NB4 (cell line): ENCODE data around the gene DLEU7.

Source experiments
- DNase-seq: peaks from one replicate; pipeline ENCODE4 v3.0.0; 2010; ENCODE audit warnings: low read depth
- H3K4me3 ChIP-seq: one replicate; pipeline ENCODE4 v1.5.1; 2011; ENCODE audit warnings: mild to moderate bottlenecking, low read depth, low read length, moderate library complexity
- CTCF ChIP-seq: IDR thresholded peaks from one replicate; pipeline ENCODE4 v1.5.1; 2012; ENCODE audit warnings: low read depth, low read length
- MAX ChIP-seq: IDR thresholded peaks from 2 replicates; pipeline ENCODE4 v1.6.1; 2011; ENCODE audit warnings: low read depth, low read length
- MYC ChIP-seq: IDR thresholded peaks from 2 replicates; pipeline ENCODE4 v1.6.1; 2011; ENCODE audit warnings: low read depth, low read length
- POLR2A ChIP-seq: IDR thresholded peaks from 2 replicates; pipeline ENCODE4 v1.6.1; 2011; ENCODE audit warnings: mild to moderate bottlenecking; ENCODE audit not compliant: insufficient read length; ENCODE audit errors: extremely low read depth

The DLEU7 gene

DNA sequence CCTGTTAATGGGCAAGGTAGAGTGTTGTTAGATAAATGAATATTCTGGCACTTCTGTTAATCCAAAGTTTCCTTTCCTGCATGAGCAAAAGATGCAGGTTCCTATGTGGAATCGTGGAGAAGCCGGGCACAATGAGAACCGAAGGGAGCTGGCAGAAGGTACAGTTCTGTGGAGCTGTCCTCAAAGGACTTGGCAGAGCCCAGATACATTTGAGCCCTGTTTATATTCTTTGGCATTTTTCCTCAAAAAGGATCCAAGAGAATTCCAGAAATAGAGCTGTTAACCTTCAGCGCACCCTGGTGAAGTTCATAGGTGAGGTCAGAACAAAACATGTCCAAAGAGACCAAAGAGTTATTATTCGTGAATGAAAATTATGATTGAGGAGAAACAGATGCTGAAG is 4.0 kb upstream of the DLEU7 start:
- TF ChIP-seq CTCF (no peak), MAX (no peak), POLR2A (no peak), MYC (no peak)
- H3K4me3 ChIP-seq, result no peak overlapping the region
- DNase-seq, result no peak

GRCh38 chr13:50846861-50847475 is 3.5 kb upstream of the DLEU7 start:
- no peak for DNase-seq
- no peak for TF ChIP-seq CTCF
- TF ChIP-seq MYC, result no peak
- no peak for TF ChIP-seq POLR2A
- no peak for TF ChIP-seq MAX
- H3K4me3 ChIP-seq, result no peak overlapping the region

GRCh38 chr13:50845211-50845610 is 1.7 kb upstream of the DLEU7 start:
- TF ChIP-seq MAX (no peak), MYC (no peak), POLR2A (no peak), CTCF (no peak)
- peak; percentile 58 for DNase-seq
- H3K4me3 ChIP-seq, result no peak overlapping the region

DNA sequence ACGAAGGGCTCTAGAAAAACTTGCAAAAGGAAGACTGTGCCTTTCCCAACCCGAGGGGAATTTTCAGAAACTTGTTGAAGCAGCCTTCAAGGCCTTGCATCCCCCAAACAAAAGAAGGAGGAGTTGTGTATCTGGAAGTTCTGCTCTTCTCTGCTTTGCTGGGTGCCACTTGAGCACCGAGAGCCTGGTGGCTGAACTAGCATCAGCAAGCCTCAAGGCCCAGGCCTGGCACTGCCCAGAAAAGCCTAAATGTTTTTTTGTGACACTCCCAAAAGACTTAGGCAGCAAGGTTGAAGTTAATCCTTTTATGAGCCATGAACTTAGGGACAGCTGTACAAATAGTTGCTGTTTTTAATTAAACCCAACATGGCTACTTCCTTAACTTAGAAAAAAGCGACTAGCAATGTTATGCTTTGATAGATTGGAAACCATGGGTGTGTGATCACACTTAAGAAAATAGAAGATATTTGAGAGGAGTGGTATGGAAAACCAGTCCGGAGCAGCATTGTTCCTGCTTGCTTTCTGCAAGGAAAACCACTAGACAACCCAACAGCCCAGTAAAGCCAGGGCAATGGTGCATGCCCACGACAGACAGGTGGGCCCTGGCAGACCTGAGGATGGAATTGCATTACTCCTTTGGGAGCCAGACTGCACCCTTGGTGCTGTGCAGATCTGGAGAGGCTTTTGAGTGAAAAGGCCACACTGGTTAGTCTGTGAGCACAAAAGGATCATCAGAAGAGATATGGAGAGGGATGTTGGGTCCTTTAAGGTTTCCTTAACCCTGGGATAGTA is 788 bp upstream of the DLEU7 start:
- TF ChIP-seq CTCF (no peak), MAX (no peak), MYC (no peak), POLR2A (no peak)
- no peak for DNase-seq
- H3K4me3 ChIP-seq, result no peak overlapping the region

DNA sequence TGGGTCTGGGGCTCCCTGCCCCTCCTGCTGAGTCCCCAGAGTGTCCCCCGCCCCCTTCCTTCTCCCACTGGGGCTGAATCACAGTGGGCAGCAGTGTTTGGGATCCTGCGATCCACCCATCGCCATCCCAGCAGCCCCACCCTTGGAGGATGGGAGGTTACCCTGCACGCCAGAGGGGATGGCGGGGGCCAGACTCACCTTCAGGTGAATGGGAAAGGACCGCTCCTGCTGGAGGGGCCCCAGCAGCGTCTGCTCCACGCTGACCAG is 569 bp downstream of the DLEU7 start:
- no peak overlapping the region for H3K4me3 ChIP-seq
- no peak for DNase-seq
- TF ChIP-seq MAX (no peak), MYC (no peak), CTCF (no peak), POLR2A (no peak)
